GM21381 (cell line): ENCODE data around the gene OR5AU1.
A peak's percentile ranks its signal among the peaks of the same experiment; 100 is the strongest.
"Not testable (repeated sequence)": the region's sequence is repeated elsewhere in the genome, so short reads cannot be mapped to it uniquely, and the experiment has no call there.

Experiments used
- ATAC-seq: cut with Tn5 transposase; IDR thresholded peaks from one replicate; pipeline ENCODE4 v1.9.1; 2021; ENCODE audit warnings: mild to moderate bottlenecking, moderate library complexity; ENCODE audit not compliant: unreplicated experiment

OR5AU1 gene

DNA sequence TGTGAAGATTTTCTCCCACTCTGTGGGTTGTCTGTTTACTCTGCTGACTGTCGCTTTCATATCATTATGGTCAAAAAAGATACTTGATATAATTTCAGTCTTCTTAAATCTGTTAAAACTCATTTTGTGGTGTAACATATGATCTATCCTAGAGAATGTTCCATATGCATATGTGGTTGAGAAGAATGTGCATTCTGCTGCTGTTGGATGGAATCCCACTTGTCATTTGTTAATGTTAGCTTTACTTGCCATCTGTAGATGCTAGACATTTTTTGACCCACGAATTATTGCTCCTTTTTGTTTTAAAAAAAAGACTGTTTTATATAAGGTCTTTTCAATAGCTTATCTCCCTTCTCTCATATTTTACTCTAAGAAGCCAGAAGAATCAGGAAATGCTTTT lies 26.3 kb upstream of the OR5AU1 start:
- ATAC-seq: no peak

DNA sequence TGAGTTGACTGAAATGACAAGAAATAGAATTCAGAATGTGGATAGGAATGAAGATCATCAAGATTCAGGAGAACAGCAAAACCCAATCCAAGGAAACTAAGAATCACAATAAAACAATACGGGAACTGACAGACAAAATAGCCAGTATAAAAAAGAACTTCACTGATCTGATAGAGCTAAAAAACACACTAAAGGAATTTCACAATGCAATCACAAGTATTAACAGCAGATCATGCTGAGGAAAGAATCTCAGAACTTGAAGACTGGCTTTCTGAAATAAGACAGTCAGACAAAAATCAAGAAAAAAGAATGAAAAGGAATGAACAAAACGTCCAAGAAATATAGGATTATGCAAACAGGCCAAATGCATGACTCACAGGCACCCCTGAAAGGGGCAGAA lies 15.3 kb upstream of the OR5AU1 start:
- ATAC-seq: no peak

DNA sequence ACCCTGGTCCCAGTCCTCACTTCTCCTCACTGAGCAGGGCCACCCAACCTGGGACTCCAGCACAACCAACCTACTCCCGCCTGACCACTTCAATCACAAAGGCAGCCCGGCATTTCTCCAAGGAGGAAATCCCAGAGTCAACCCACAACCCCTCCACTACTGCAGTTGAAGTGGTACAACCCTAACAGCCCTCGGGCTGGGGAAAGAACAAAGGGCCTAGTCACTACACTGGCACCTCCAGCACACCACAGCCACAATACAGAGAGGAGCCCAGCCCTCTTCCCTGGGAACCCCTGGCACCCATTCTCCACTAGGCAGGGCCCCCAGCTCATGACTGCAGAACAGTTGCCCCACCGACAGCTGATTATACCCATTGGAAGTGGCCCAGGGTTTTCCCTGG lies 13.7 kb upstream of the OR5AU1 start:
- ATAC-seq: no peak

DNA sequence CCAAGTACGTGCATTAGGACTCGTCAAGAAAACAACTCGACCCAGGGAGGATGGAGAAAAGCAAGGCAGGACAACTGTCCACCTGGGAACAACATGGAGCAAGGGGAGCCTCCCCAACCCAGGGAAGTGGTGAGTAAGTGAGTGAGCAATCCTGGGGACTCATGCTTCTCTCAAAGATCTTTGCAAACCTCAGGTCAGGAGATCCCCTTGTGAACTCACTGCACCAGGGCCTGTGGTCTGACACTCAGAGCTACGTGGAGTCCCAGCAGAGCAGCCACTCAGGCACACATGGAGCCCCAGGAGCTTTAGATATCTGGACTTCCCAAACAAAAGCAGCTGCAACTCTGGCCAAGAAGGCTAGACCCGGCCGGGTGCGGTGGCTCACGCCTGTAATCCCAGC lies 12.2 kb upstream of the OR5AU1 start:
- ATAC-seq: no peak

DNA sequence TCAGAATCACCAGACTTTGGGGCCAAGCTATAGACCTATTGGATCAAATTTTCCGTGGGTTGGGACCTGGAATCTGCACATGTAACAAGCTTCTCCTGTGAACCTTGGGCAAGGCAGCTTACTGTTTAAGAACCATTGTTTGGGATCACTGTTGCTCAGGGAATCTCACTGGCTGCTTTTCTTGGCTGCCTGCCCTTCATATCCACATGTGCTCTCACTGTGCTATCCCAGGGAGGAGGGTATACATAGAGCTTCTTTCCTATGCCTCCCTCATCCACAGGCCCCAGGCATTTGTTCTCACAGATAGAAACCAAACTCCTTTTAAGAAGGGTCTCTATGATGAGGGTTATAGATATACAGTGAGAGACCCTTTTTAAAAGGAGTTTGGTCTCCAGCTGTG lies 9.8 kb upstream of the OR5AU1 start:
- not testable (repeated sequence) for ATAC-seq

DNA sequence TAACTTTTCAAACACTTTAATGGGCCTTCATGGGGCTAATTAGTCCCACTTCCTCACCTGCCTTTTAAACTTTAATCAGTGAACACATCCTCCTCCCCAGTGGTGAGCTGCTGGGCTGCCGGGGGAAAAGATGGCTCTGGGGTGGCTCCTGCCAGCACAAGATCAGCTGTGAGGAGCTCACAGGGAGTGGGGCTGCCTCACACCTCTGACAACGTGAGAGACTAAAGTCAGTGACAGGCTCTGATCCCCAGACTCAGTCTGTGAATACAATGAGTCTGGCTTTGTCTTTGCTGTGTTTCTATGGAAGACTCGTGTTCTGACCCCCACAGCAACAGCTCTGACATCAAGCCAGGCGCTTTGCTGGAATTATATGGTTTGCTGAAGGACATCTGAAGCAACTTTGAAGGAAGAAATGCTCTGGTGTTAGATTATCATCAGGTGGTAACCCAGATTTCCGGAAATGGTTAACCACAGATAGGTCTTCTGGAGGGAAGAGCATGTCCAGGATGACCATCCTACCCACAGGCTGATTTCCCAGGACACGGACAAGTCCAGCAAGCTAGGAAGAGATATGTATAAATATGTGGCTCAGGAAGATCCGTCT lies 9.2 kb upstream of the OR5AU1 start:
- not testable (repeated sequence) for ATAC-seq

DNA sequence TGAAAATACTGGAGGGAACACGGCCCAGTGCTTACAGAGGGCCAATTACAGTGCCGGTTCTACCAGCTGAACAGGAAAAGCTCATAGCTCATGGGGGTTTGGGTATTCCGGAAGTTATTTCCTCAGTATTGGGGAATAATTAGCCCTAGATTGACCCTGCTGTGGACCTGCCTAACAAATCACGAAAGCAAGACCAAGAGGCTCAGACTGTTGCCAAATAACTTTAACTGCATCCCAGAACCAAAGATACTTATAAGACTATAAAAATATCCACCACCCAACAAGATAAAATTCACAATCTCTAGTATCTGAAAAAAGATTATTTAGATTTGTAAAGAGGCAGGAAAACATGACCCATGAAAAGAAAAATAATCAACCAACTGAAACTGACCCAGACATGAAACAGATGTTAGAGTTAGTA lies 8.0 kb upstream of the OR5AU1 start:
- no peak for ATAC-seq

DNA sequence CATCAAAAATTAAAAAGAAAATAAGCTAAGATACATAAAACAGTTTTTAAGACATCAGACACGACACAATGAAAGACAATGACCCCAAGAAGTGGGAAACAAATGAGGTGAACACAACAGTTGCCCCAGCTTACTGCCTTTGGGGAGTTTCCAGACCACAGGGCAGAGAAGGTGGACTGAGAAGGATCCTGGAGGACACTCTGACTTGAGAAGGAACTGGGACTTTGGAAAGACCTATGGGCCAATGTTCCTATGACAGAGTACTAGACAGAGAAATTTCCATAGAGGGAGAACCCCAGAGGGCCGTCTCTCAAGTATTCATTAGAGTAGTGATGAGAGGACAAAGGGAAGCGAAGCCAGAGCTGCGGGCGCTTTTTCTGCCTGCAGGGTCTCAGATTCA lies 6.2 kb upstream of the OR5AU1 start:
- no peak for ATAC-seq

DNA sequence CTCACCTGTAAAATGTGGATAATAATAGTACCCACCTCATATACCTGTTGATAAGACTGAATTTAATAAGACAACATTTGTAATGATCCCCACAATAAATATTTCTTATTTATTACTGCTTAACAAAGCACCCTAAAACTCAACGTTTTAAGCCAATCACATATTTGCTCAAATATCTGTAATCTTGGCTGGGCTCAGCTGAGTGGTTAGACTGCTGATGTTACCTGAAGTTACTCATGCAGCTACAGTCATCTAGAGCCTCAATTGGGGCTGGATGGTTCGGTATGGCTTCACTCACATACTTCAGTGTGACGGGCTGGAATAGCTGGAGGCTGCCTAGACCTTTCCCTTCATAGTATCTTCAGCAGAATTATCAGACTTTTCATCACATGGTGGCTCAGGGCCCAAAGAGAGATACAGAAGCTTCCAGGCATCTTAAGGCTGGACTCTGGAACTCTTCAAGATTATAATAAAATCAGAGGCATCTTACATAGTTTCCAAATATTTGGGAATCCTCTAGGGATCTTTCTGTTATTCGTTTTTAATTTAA lies 4.3 kb upstream of the OR5AU1 start:
- no peak for ATAC-seq

DNA sequence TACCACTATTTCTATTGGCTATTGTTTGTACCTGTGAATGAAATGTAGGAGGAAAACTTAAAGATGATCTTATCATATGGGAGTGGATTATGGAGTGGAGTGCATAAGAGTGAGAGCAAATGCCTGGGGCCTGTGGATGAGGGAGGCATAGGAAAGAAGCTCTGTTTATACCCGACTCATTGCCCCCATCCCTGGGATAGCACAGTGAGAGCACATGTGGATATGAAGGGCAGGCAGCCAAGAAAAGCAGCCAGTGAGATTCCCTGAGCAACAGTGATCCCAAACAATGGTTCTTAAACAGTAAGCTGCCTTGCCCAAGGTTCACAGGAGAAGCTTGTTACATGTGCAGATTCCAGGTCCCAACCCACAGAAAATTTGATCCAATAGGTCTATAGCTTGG lies 2.3 kb upstream of the OR5AU1 start:
- ATAC-seq: not testable (repeated sequence)

DNA sequence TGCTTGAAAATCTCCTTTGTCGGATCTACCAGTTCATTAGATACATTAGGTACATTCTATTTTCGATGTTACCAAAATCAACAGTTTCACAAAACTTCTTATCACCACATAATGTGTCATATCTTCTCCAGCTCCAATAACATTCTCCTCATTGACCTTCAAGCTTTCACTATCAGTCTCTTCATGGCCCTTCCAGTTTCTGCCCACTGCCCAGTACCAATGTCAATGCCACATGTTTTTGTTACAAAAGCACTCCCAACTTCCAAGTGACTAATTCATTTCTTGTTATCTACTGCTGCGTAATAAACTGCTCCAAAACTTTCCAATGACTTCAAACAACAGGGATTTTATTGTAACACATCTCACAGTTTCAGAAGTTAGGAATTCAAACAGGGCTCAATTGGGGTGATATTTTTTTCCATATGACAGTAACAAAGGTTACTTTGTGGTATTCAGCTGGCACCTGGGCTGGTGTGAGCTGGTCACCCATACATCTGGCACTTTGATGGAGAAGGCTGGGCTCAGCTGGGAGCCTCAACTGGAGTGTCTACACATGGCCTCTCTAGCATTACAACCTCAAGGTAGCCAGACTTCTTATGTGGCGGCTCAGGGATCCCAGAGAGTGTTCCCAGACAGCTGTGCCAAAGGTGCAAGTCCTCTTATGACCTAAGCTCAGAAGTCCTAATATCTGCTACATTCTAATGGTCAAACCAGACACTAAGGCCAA lies 6.1 kb downstream of the OR5AU1 start:
- no peak for ATAC-seq

DNA sequence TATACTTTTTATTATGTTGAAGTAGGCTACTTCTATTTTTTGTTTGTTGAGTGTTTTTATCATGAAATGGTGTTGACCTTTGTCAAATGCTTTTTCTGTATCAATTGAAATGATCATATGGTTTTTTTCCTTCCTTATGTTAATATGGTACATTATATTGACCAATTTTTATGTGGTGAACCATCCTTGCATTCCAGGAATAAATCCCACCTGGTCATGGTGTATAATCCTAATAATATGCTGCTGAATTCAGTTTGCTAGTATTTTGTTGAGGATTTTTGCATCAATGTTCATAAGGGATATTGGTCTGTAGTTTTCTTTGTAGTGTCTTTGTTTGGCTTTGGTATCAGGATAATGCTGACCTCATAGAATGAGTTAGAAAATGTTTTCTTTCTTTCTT lies 10.4 kb downstream of the OR5AU1 start:
- no peak for ATAC-seq

DNA sequence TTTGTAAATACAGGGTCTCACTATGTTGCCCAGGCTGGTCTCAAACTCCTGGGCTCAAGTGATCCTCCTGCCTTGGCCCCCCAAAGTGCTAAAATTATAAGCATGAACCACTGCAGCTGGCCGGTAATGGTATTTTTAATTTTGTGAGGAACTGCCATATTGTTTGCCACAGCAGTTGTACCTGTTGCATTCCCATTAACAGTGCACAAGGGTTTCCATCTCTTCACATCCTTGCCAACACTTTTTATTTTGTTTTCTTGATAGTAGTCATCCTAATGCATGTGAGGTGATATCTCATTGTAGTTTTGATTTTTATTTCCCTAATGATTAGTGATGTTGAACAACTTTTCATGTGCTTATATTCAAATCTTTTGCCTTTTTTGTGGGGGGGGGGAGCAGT lies 13.5 kb downstream of the OR5AU1 start:
- ATAC-seq: no peak

DNA sequence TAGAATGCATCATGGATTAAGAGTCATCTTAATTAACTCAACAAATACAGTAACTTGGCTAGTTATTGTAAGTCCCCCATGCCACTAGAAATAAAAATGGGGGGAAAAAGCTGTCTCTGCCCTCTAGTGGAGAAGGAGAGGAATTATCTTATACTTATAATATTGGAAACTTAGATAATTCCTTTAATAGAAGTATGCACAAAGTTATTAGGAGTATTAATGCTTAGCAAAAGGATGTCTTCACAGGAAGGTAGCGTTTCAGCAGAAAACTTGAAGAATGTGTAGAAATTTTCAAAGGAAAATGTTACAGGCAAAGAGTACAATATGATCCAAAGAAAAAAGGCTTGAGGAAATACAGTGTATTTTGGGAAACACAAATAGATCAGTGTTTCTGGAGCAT lies 19.8 kb downstream of the OR5AU1 start:
- ATAC-seq: no peak

DNA sequence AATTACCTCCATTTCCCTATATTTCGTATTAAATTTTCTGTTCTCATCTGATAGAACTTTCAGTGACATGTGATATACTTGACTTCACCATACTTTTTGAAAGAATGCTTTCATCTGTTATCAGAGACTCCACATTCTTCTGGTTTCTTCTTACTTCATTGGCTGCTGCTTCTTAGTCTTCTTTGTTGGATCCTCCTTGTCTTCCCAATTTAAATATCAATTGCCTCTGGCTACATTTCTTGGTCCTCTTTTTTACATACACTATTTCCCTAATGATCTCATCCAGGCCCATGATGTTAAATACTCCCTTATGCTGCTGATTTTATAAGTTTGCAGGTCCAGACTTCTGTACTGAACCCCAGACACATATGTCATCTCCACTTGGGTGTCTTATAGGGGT lies 22.0 kb downstream of the OR5AU1 start:
- no peak for ATAC-seq

DNA sequence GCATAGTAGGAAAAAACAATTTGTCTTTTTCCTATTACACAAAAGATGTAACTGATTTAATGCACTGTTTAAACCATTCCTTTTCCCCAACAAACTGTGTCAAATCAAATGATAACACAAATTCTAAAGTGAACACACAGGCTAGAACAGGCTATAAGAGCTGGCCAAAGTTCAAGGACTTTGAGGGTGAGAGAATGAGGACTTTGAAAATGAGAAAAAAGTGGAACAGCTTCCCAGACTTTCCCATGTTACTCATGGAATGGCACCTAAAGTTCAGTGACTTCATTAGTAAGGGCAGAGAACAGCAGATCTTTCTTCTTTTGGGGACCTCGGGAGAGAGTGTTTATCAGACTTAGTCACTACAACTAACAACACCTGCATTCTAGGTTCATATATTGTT lies 32.4 kb downstream of the OR5AU1 start:
- ATAC-seq: no peak

DNA sequence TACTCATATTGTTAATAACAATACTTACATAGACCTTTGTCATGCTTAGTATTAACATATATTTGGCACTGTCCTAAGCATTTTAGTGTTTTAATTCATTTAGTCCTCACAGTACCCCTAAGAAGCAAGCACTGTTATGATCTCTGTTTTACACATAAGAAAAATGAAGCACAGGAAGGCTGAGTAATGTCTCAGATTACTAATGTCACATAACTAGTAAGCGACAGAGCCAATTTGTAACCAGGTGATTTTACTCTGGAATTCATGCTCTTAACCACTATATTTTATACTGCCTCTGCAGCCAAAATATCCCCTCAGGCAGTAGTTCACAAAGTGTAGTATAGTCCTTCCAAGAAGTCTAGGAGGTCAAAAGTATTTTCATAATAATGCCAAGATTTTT lies 34.7 kb downstream of the OR5AU1 start:
- no peak for ATAC-seq

DNA sequence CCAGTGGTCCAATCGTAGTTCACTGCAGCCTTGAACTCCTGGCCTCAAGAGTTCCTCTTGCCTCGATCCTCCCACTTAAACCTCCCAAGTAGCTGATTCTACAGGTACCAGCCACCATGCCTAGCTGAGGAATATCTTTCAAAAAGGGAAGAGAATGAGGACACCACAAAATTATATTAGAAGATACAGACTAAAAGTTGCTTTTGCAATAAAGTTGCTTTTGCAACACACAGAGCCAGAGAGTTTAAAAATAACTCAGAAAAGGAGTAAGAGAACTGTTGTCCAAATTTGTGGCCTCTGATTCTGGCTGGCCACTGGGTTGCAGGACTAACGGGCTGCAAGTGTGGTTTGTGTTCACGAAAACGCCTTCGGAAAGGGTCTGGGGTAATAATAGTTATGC lies 35.2 kb downstream of the OR5AU1 start:
- ATAC-seq: no peak

DNA sequence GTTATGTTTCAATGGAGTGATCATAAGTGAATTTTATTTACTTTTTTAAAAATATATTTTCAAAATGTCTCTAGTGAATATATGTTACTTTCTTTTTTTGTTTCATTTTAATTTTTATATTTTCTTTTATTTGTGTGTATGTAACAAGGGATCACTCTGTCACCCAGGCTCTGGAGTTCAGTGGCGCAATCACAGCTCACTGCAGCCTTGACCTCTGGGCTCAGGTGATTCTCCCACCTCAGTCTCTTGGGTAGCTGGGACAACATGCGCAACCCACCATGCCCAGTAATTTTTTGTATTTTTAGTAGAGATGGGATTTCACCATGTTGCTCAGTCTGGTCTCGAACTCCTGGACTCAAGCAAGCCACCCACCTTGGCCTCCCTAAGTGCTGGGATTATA lies 36.9 kb downstream of the OR5AU1 start:
- ATAC-seq: no peak

DNA sequence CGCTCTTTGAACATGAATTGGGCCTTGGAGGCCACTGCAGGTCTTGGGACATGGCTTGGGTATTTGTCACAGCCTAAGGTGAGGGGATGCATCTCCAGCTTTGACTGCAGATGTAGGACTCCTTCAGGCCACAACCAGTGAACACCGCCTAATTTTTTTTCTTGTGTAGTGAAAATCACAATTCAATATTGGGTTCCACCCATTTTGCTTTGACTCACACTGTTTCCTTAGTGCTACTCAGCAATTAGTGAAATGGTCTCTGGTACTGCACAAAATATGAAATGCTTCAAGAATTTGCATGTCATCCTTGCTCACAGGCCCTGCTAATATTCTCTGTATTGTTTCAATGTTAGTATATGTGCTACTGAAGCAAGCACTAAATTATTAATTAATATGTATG lies 42.5 kb downstream of the OR5AU1 start:
- ATAC-seq: no peak

DNA sequence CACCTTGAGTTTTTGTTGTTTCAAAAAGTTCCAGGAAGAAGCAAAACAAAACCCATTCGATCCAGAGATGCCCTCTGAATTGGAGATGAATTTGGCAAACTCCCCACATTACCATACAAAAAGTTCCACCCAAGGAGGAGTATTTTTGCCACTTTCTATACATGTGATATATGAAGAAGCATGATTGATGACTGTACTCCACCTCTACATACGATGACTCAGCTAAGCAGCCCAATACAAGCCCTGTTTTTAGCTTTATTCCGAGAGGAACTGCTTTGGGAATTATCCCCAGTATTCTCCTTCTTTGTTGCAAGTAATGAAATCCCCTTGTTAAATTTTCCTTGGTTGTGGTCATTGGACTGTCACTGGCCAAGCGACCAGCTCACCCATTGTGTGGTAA lies 43.6 kb downstream of the OR5AU1 start:
- no peak for ATAC-seq

DNA sequence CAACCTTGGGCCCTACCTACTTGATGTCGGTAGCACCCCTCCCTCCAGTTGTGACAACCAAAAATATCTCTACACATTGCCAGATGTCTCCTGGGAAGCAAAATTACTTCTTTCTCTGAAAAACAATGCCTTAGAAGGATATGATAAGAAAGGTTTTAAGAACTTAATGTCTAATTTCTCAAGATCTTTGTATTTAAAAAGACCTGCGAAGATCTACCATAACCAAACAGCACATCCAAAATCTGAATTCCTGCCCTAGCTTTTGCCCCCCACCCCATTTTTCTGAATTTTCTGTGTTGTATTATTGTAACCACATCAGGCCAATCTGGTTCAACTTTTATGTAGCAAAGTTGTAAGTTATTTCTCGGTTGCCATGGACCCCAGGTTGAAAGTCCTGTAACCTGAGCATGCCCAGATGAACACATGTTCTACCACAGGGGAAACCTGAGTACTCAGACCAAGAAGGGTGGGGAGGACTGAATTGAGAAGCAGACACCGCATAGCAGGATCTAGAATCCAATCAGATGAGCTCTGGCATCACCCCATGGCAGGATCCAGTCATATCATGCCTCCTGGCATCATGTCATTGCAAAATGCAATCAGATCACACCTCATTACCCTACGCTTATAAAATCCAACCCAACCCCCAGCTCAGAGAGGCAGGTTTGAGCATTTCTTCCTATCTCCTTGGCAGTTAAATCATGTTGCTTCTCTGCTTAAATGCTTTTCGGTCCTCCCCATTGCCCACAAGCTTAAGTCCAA lies 46.3 kb downstream of the OR5AU1 start:
- peak; percentile 56 for ATAC-seq
